Vagina (tissue), 2 donors: Measurements from ENCODE around the gene TLN1. TPM values are rescaled to one million over a fixed set of nuclear protein-coding genes. Genes with fewer than 3 reads are reported as not detected.
A peak's percentile ranks its signal among the peaks of the same experiment; 100 is the strongest.

Experiments used
- DNase-seq, 2 donors: peaks; one replicate each; pipeline ENCODE4 v3.0.0-alpha.2; 2017; ENCODE audit errors: extremely low spot score in 2 of 2
- H3K27ac ChIP-seq: fragments of 200-600 bp; sonication (generic); one replicate; pipeline ENCODE4 v1.5.1; 2019
- H3K27me3 ChIP-seq: fragments of 200-600 bp; sonication (generic); one replicate; pipeline ENCODE4 v1.5.1; 2019
- H3K36me3 ChIP-seq, 2 donors: fragments of 200-600 bp; sonication (generic); one replicate each; pipeline ENCODE4 v1.5.1; 2017 to 2019
- H3K4me1 ChIP-seq: fragments of 200-600 bp; sonication (generic); one replicate; pipeline ENCODE4 v1.5.1; 2019
- H3K4me3 ChIP-seq, 2 donors: fragments of 200-600 bp; sonication (generic); 1 replicate in 1 of 2; 2 replicates in 1 of 2; pipeline ENCODE4 v1.5.1; 2016 to 2019
- H3K9me3 ChIP-seq: fragments of 200-600 bp; sonication (generic); one replicate; pipeline ENCODE4 v1.5.1; 2019
- POLR2A ChIP-seq, 2 donors: fragments of 450-650 bp; IDR thresholded peaks; one replicate each; pipeline ENCODE4 v1.6.1; 2017; ENCODE audit warnings: antibody characterized with exemption in 2 of 2, mild to moderate bottlenecking in 2 of 2, moderate library complexity in 2 of 2
- POLR2AphosphoS5 ChIP-seq, 2 donors: sonication (generic); formaldehyde crosslinking; IDR thresholded peaks; one replicate each; pipeline ENCODE4 v1.9.0; 2017; ENCODE audit warnings: antibody characterized with exemption in 2 of 2, mild to moderate bottlenecking in 2 of 2, low read depth in 1 of 2; ENCODE audit not compliant: insufficient read depth in 1 of 2
- intact Hi-C: fragments of 100-400 bp; cut with DNase I; formaldehyde crosslinking; loops from one replicate; pipeline ENCODE4 v1.15.1; 2023
- total RNA-seq: library from RNA; depleted of rRNA; stranded (reverse); fragments of >200 nt; gene quantifications from one replicate; pipeline ENCODE4 v1.2.3, GENCODE V29; 2016
- TF ChIP-seq, protein P1 (sequence below), 3 experiments: fragments of 450-650 bp in 2 of 3; fragments of 200-600 bp in 1 of 3; sonication (generic) in 1 of 3; IDR thresholded peaks; one replicate each; pipeline ENCODE4 v1.5.1; 2017 to 2019; ENCODE audit warnings: antibody characterized with exemption in 3 of 3, mild to moderate bottlenecking in 2 of 3, moderate library complexity in 2 of 3

The TLN1 gene
- total RNA-seq, 1 donor from 2014 or later, result 268 TPM

DNA sequence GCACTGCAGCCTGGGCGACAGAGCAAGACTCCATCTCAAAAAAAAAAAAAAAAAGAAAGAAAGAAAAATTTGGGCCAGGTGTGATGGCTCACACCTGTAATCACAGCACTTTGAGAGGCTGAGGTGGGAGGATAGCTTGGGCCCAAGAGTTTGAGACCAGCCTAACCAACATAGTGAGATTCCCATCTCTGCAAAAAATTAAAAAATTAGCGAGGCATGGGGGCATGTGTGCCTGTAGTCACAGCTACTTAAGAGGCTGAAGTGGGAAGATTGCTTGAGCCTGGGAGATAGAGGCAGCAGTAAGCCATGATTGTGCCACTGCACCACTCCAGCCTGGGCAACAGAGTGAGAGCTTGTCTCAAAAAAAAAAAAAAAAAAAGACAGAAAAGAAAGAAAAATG, 78.4 kb downstream of the TLN1 start:
- no peak overlapping the region for H3K27ac ChIP-seq
- H3K36me3 ChIP-seq, result no peaks in the 10 kb centered on the region
- TF ChIP-seq POLR2A (IDR thresholded peaks at IDR 0.05), result no peak
- TF ChIP-seq, protein P1, sequence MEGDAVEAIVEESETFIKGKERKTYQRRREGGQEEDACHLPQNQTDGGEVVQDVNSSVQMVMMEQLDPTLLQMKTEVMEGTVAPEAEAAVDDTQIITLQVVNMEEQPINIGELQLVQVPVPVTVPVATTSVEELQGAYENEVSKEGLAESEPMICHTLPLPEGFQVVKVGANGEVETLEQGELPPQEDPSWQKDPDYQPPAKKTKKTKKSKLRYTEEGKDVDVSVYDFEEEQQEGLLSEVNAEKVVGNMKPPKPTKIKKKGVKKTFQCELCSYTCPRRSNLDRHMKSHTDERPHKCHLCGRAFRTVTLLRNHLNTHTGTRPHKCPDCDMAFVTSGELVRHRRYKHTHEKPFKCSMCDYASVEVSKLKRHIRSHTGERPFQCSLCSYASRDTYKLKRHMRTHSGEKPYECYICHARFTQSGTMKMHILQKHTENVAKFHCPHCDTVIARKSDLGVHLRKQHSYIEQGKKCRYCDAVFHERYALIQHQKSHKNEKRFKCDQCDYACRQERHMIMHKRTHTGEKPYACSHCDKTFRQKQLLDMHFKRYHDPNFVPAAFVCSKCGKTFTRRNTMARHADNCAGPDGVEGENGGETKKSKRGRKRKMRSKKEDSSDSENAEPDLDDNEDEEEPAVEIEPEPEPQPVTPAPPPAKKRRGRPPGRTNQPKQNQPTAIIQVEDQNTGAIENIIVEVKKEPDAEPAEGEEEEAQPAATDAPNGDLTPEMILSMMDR (IDR thresholded peaks at IDR 0.05), result no peak
- no peak for TF ChIP-seq POLR2AphosphoS5 (IDR thresholded peaks at IDR 0.05; ENCODE audit: insufficient read depth in 1 of 2, low read depth in 1 of 2)
- no peaks in the 10 kb centered on the region for H3K27me3 ChIP-seq
- H3K9me3 ChIP-seq, result no peaks in the 10 kb centered on the region
- DNase-seq, result no peak
- peaks cover 9% of the 10 kb centered on the region for H3K4me1 ChIP-seq
- intact Hi-C loops, result loop anchor here (10.0 kb wide), 1 partner anchor 161 kb away; the partner anchor contains the start of genes HINT2 and SPAG8
- H3K4me3 ChIP-seq, result no peak overlapping the region

DNA sequence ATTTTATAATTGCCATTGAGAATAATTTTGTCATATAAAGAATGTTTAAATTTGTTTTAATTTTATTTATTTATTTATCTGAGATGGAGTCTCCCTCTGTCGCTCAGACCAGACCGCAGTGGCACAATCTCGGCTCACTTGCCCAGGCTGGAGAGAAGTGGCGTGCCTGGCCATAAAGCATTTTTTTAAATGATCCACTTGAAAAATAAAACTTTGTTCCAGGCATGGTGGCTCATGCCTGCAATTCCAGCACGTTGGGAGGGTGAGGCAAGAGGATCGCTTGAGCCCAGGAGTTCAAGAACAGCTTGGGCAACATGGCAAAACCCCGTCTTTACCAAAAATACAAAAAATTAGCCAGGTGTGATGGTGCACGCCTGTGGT, 79.2 kb downstream of the TLN1 start:
- no peak for DNase-seq
- intact Hi-C loops, result loop anchor here (10.0 kb wide), 1 partner anchor 162 kb away; the partner anchor contains the start of genes HINT2 and SPAG8
- H3K27ac ChIP-seq, result no peak overlapping the region

DNA sequence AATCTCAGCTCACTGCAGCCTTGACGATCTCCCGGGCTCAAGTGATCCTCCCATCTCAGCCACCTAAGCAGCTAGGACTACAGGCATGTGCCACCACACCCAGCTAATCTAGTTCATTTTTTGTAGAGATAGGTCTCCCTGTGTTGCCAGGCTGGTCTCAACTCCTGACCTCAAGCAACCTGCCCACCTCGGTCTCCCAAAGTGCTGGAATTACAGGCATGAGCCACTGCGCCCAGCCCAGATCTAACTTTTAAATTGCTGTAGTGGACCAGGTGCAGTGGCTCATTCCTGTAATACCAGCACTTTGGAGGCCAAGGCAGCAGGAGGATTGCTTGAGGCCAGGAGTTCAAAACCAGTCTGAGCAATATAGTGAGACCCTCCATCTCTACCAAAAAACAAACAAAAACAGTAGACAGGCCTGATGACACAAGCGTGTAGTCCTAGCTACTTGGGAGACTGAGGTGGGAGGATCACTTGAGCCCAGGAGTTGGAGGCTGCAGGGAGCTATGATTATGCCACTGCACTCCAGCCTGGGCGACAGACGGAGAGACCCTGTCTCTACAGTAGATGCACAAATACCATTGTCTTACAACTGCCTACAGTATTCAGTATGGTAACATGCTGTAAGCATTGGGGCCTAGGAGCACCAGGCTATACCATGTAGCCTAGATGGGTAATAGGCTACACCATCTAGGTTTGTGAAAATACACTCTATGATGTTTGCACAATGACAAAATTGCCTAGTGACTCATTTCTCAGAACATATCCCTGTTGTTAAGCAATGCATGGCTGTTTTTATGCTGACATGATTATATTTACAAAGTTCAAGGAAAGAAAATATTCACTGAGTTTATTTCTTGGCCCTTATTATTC, 79.8 kb downstream of the TLN1 start:
- intact Hi-C loops, result loop anchor here (10.0 kb wide), 1 partner anchor 163 kb away; the partner anchor contains the start of genes HINT2 and SPAG8
- Histone ChIP-seq H3K27me3 (no peaks in the 10 kb centered on the region), H3K27ac (no peak overlapping the region), H3K36me3 (no peaks in the 10 kb centered on the region), H3K4me3 (no peak overlapping the region), H3K4me1 (peaks cover 11% of the 10 kb centered on the region), H3K9me3 (no peaks in the 10 kb centered on the region)
- TF ChIP-seq, protein P1 (IDR thresholded peaks at IDR 0.05), result no peak
- no peak for TF ChIP-seq POLR2A (IDR thresholded peaks at IDR 0.05)
- peak in 1 of 2 donors; percentile 66 for TF ChIP-seq POLR2AphosphoS5 (IDR thresholded peaks at IDR 0.05; ENCODE audit: insufficient read depth in 1 of 2, low read depth in 1 of 2)
- DNase-seq, result no peak

More for the DNA sequence above, 79.2 kb downstream of the TLN1 start:
- Histone ChIP-seq H3K9me3 (no peaks in the 10 kb centered on the region), H3K27me3 (no peaks in the 10 kb centered on the region), H3K4me3 (no peak overlapping the region), H3K36me3 (no peaks in the 10 kb centered on the region), H3K4me1 (peaks cover 9% of the 10 kb centered on the region)
- TF ChIP-seq, protein P1 (IDR thresholded peaks at IDR 0.05), result no peak

DNA sequence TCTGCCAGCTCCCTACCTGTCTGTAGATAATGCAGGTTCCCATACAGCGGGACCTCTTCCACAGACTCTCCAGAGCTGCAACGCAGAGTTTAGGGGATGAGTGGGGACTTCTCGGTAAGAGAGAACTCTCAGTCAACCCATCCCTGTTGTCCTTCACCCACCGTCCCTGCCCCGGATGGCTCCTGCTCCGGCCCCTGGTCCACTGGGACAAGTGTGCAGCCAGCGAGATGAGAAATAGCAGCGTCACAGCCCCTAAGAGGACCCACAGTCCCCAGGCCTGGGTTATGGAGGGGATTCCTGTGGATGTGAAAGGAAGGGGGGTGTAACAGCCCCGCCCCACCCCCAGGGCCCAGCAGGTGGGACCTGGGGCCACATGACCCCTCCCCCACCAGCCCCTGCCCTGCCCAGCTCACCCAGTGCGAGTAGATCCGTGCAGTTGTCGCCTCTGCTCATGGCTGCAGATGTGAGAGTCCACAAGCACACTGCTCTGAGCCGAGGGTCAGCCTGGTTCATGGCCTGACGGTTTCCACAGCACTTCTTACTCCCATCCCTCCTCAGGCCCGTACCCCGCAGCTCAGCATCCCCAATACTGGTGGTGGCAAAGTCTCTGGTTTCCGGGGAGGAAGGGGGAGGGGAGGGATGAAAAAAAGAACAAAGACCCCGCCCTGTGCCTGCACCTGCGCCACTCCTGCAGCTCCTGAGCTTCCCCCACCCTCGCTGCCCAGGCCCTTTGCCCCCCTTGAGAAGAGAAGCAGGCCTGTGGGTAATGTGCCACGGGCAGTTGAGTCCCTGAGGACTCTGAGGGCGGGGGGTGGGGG, 81.4 kb downstream of the TLN1 start, which contains the start of gene SIT1:
Gene SIT1 (minus strand): TSS at position 591 of the 818 bp plus-strand sequence. CDS start 78 bp downstream, at position 513.
- intact Hi-C loops, result loop anchor here (10.0 kb wide), 1 partner anchor 164 kb away; the partner anchor contains the start of genes HINT2 and SPAG8
- TF ChIP-seq, protein P1 (IDR thresholded peaks at IDR 0.05), result no peak
- no peak for TF ChIP-seq POLR2A (IDR thresholded peaks at IDR 0.05)
- no peak for TF ChIP-seq POLR2AphosphoS5 (IDR thresholded peaks at IDR 0.05; ENCODE audit: insufficient read depth in 1 of 2, low read depth in 1 of 2)
- no peaks in the 10 kb centered on the region for H3K9me3 ChIP-seq
- no peak for DNase-seq
- peaks cover 23% of the 10 kb centered on the region for H3K4me1 ChIP-seq
- H3K36me3 ChIP-seq, result no peaks in the 10 kb centered on the region
- H3K4me3 ChIP-seq, result peak within 1 kb of the TSS; percentile 7 to 19
- H3K27ac ChIP-seq, result peak within 1 kb of the TSS; percentile 56
- H3K27me3 ChIP-seq, result no peaks in the 10 kb centered on the region
